ENCODE results near the gene MCTP1. TPM values are rescaled to one million over a fixed set of nuclear protein-coding genes. Genes with fewer than 3 reads are reported as not detected.

MCTP1 gene
- total RNA-seq, 1 experiment from 2014 or later, result 5.6 TPM

DNA sequence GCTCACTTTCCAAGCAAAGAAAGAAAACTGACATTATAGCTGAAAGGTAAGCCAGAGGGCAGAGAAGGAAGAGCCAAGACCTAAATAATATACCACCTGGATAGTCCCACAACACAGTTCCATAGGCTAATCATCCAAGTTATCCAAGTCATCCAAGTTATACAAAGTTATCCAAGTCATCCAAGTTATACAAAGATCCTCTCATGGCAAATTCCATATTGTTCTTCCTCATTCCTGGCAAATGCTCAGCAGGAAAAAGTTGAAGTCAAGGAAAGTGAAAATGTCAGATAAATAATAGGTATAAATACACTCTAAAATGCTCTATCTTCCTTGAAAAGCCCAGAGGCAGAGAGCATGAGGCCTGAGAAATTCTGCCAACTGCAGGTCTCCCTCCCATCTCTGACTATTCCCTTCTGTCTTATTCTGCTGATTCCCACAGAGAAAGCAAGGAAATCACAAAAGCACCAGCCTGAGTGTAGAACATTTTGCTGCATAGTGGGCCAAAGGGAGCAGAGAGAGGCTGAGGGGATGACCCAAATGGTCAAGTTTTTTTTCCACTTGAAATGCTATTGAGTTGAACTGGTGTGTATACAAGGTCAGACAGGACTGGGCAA, 12.5 kb downstream of the MCTP1 start:
- Mint-ChIP-seq H3K36me3 (peaks cover 18% of the 10 kb centered on the region), H3K27ac (no peak overlapping the region), H3K4me3 (no peak overlapping the region), H3K4me1 (peaks cover 4% of the 10 kb centered on the region; the same call in 1 of the 2 replicates), H3K9me3 (peaks cover 26% of the 10 kb centered on the region), H3K27me3 (ENCODE audit: low read depth) (no peaks in the 10 kb centered on the region; the same call in 1 of the 2 replicates)
- DNase-seq (ENCODE audit: low spot score) (no peak), ATAC-seq (no peak)
- TF ChIP-seq ZNF219 (CRISPR knock-in tag; IDR thresholded peaks at IDR 0.05; ENCODE audit: borderline replicate concordance), result no peak
- POLR2A ChIA-PET, result no interaction called here
- CTCF ChIA-PET, result interaction anchor here (0.6 kb wide), 1 partner anchor 406 kb away, joined by 3 read pairs; no protein-coding TSS in a partner anchor

DNA sequence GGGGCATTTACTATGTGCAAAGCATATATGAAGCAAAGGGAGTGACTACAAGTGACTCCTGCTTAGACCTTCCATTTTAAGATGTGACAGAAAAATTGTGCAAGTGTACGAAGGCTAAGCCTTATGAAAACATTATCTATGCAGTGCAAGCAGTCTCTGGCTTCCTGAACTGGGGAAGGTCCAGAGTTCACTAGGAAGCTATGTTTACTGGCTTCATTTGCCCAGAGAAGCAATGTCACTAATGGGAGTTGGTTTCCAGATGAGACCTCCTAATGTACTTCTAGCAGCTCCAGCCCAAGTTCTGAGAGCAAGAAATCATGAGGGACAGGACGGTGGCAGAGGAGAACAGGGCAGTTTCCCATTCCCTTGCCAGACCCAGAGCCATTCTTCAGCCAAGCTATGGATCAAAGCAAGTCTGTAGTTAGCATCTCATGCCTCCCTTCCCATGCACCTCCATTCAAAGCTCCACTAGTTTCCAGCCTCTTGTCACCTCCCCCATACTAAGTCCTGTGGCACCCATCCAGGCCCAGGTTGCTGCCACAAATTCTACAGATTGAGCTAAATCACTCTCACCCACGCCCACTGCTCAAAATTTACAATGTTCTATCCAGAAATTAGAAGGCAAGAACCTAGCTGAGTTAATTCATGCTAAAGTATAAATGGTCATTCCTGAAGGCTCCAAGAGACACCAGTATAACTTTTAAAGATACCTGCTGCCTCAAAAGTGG, 21.8 kb downstream of the MCTP1 start:
- H3K4me3 Mint-ChIP-seq, result no peak overlapping the region
- H3K4me1 Mint-ChIP-seq, result peaks cover 17% of the 10 kb centered on the region
- peaks cover 8% of the 10 kb centered on the region for H3K9me3 Mint-ChIP-seq
- DNase-seq (ENCODE audit: low spot score) (no peak), ATAC-seq (no peak)
- no peak overlapping the region for H3K27ac Mint-ChIP-seq
- H3K27me3 Mint-ChIP-seq (ENCODE audit: low read depth), result no peaks in the 10 kb centered on the region; the same call in 1 of the 2 replicates
- CTCF ChIA-PET, result interaction anchor here (1.8 to 2.8 kb wide), 2 partner anchors 294 to 295 kb away, joined by 4 to 8 read pairs; no protein-coding TSS in a partner anchor
- POLR2A ChIA-PET, result no interaction called here
- peaks cover 4% of the 10 kb centered on the region; the same call in 1 of the 2 replicates for H3K36me3 Mint-ChIP-seq
- no peak for TF ChIP-seq CBFB (CRISPR knock-in tag; IDR thresholded peaks at IDR 0.05; ENCODE audit: low read depth)
- TF ChIP-seq IRF2 (CRISPR knock-in tag; IDR thresholded peaks at IDR 0.05; ENCODE audit: borderline replicate concordance, low read depth), result no peak
- TF ChIP-seq SMAD3 (CRISPR knock-in tag; IDR thresholded peaks at IDR 0.05; ENCODE audit: borderline replicate concordance), result no peak
- TF ChIP-seq, protein P1, sequence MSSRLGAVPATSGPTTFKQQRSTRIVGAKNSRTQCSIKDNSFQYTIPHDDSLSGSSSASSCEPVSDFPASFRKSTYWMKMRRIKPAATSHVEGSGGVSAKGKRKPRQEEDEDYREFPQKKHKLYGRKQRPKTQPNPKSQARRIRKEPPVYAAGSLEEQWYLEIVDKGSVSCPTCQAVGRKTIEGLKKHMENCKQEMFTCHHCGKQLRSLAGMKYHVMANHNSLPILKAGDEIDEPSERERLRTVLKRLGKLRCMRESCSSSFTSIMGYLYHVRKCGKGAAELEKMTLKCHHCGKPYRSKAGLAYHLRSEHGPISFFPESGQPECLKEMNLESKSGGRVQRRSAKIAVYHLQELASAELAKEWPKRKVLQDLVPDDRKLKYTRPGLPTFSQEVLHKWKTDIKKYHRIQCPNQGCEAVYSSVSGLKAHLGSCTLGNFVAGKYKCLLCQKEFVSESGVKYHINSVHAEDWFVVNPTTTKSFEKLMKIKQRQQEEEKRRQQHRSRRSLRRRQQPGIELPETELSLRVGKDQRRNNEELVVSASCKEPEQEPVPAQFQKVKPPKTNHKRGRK (CRISPR knock-in tag; IDR thresholded peaks at IDR 0.05; ENCODE audit: borderline replicate concordance), result no peak
- TF ChIP-seq, protein P2, sequence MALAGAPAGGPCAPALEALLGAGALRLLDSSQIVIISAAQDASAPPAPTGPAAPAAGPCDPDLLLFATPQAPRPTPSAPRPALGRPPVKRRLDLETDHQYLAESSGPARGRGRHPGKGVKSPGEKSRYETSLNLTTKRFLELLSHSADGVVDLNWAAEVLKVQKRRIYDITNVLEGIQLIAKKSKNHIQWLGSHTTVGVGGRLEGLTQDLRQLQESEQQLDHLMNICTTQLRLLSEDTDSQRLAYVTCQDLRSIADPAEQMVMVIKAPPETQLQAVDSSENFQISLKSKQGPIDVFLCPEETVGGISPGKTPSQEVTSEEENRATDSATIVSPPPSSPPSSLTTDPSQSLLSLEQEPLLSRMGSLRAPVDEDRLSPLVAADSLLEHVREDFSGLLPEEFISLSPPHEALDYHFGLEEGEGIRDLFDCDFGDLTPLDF (CRISPR knock-in tag; IDR thresholded peaks at IDR 0.05), result no peak
- TF ChIP-seq, protein P3, sequence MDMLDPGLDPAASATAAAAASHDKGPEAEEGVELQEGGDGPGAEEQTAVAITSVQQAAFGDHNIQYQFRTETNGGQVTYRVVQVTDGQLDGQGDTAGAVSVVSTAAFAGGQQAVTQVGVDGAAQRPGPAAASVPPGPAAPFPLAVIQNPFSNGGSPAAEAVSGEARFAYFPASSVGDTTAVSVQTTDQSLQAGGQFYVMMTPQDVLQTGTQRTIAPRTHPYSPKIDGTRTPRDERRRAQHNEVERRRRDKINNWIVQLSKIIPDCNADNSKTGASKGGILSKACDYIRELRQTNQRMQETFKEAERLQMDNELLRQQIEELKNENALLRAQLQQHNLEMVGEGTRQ (CRISPR knock-in tag; IDR thresholded peaks at IDR 0.05), result no peak
- TF ChIP-seq JAZF1 (CRISPR knock-in tag; IDR thresholded peaks at IDR 0.05), result no peak
- TF ChIP-seq, protein P4, sequence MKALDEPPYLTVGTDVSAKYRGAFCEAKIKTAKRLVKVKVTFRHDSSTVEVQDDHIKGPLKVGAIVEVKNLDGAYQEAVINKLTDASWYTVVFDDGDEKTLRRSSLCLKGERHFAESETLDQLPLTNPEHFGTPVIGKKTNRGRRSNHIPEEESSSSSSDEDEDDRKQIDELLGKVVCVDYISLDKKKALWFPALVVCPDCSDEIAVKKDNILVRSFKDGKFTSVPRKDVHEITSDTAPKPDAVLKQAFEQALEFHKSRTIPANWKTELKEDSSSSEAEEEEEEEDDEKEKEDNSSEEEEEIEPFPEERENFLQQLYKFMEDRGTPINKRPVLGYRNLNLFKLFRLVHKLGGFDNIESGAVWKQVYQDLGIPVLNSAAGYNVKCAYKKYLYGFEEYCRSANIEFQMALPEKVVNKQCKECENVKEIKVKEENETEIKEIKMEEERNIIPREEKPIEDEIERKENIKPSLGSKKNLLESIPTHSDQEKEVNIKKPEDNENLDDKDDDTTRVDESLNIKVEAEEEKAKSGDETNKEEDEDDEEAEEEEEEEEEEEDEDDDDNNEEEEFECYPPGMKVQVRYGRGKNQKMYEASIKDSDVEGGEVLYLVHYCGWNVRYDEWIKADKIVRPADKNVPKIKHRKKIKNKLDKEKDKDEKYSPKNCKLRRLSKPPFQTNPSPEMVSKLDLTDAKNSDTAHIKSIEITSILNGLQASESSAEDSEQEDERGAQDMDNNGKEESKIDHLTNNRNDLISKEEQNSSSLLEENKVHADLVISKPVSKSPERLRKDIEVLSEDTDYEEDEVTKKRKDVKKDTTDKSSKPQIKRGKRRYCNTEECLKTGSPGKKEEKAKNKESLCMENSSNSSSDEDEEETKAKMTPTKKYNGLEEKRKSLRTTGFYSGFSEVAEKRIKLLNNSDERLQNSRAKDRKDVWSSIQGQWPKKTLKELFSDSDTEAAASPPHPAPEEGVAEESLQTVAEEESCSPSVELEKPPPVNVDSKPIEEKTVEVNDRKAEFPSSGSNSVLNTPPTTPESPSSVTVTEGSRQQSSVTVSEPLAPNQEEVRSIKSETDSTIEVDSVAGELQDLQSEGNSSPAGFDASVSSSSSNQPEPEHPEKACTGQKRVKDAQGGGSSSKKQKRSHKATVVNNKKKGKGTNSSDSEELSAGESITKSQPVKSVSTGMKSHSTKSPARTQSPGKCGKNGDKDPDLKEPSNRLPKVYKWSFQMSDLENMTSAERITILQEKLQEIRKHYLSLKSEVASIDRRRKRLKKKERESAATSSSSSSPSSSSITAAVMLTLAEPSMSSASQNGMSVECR (CRISPR knock-in tag; IDR thresholded peaks at IDR 0.05; ENCODE audit: borderline replicate concordance), result no peak
- TF ChIP-seq, protein P5, sequence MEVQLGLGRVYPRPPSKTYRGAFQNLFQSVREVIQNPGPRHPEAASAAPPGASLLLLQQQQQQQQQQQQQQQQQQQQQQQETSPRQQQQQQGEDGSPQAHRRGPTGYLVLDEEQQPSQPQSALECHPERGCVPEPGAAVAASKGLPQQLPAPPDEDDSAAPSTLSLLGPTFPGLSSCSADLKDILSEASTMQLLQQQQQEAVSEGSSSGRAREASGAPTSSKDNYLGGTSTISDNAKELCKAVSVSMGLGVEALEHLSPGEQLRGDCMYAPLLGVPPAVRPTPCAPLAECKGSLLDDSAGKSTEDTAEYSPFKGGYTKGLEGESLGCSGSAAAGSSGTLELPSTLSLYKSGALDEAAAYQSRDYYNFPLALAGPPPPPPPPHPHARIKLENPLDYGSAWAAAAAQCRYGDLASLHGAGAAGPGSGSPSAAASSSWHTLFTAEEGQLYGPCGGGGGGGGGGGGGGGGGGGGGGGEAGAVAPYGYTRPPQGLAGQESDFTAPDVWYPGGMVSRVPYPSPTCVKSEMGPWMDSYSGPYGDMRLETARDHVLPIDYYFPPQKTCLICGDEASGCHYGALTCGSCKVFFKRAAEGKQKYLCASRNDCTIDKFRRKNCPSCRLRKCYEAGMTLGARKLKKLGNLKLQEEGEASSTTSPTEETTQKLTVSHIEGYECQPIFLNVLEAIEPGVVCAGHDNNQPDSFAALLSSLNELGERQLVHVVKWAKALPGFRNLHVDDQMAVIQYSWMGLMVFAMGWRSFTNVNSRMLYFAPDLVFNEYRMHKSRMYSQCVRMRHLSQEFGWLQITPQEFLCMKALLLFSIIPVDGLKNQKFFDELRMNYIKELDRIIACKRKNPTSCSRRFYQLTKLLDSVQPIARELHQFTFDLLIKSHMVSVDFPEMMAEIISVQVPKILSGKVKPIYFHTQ (CRISPR knock-in tag; IDR thresholded peaks at IDR 0.05), result no peak
- no peak for TF ChIP-seq ETV6 (CRISPR knock-in tag; IDR thresholded peaks at IDR 0.05)
- no peak for TF ChIP-seq NFATC4 (CRISPR knock-in tag; IDR thresholded peaks at IDR 0.05)
- TF ChIP-seq NR3C1 (CRISPR knock-in tag; conservative IDR thresholded peaks at IDR 0.05; ENCODE audit: low read depth), result no peak
- TF ChIP-seq TCF7 (CRISPR knock-in tag; IDR thresholded peaks at IDR 0.05; ENCODE audit: low read depth), result no peak
- TF ChIP-seq ZNF121 (CRISPR knock-in tag; IDR thresholded peaks at IDR 0.05), result no peak
- TF ChIP-seq NFYB (CRISPR knock-in tag; conservative IDR thresholded peaks at IDR 0.05; ENCODE audit: low read depth), result no peak
- TF ChIP-seq, protein P6, sequence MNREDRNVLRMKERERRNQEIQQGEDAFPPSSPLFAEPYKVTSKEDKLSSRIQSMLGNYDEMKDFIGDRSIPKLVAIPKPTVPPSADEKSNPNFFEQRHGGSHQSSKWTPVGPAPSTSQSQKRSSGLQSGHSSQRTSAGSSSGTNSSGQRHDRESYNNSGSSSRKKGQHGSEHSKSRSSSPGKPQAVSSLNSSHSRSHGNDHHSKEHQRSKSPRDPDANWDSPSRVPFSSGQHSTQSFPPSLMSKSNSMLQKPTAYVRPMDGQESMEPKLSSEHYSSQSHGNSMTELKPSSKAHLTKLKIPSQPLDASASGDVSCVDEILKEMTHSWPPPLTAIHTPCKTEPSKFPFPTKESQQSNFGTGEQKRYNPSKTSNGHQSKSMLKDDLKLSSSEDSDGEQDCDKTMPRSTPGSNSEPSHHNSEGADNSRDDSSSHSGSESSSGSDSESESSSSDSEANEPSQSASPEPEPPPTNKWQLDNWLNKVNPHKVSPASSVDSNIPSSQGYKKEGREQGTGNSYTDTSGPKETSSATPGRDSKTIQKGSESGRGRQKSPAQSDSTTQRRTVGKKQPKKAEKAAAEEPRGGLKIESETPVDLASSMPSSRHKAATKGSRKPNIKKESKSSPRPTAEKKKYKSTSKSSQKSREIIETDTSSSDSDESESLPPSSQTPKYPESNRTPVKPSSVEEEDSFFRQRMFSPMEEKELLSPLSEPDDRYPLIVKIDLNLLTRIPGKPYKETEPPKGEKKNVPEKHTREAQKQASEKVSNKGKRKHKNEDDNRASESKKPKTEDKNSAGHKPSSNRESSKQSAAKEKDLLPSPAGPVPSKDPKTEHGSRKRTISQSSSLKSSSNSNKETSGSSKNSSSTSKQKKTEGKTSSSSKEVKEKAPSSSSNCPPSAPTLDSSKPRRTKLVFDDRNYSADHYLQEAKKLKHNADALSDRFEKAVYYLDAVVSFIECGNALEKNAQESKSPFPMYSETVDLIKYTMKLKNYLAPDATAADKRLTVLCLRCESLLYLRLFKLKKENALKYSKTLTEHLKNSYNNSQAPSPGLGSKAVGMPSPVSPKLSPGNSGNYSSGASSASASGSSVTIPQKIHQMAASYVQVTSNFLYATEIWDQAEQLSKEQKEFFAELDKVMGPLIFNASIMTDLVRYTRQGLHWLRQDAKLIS (CRISPR knock-in tag; IDR thresholded peaks at IDR 0.05; ENCODE audit: borderline replicate concordance), result no peak

Measured in WTC11 (cell line).